Measurements from ENCODE around the gene PTCH1.

PTCH1 gene

DNA sequence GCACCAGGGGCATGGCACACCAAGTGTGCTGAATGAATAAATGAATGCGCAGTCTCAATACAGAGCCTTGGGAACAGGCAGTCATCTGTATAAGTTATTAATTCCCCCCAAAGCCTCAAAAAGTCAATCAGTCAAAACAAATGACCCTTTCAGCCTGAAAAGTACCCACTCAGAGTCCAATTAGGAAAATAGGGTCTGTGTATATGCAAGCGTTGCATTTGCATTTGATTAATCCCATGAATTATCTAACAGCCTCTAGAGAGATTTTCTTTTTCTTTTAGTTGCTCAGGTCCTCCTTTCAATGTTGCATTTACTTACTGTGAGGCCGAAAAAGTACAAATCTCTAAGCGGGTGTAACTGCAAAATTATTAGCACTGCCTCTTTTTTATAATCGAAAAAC, 23.4 kb downstream of the PTCH1 start:
- H3K27ac ChIP-seq = no peak overlapping the region
- no peak overlapping the region for H3K4me3 ChIP-seq

DNA sequence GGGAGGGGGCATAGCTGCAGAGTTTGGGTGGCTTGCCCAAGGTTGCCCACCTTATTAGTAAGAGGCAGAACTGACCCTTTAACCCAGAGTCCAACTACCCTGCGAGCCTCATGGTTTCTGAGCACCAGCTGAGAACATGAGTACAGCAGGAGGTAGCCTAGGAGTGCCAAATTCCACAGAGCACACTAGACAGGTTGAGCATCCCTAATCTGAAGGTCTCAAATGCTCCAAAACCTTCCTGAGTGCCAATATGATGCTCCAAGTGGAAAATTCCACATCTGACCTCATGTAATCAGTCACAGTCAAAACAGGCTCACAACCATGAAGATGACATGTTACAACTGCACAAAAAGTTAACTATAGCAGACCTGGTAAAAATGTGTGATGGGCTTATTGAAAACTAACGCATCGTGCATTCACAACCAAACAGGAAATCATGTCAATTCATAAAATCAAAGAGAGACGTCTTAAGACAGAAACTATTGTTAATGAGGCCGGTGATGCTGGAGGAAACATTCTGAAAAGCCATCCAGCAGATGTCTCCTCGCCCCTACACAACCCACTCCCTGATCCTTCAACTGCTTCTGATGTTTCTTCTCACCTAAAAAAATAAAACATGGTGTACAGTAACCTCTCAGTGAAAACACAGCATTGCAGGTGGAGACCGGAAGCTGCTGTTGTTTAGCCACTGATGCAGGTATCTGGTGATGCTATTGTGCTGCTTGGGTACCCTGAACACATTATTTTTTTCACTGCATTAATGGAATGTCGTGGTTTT, 25.0 kb downstream of the PTCH1 start:
- Histone ChIP-seq H3K27ac (no peak overlapping the region), H3K4me3 (no peak overlapping the region)
- no peak for TF ChIP-seq CTCF (IDR thresholded peaks at IDR 0.05)
- DNase-seq (ENCODE audit: low spot score) = no peak

More for the DNA sequence above, 23.4 kb downstream of the PTCH1 start:
- no peak for DNase-seq (ENCODE audit: low spot score)
- no peak for TF ChIP-seq CTCF (IDR thresholded peaks at IDR 0.05)

DNA sequence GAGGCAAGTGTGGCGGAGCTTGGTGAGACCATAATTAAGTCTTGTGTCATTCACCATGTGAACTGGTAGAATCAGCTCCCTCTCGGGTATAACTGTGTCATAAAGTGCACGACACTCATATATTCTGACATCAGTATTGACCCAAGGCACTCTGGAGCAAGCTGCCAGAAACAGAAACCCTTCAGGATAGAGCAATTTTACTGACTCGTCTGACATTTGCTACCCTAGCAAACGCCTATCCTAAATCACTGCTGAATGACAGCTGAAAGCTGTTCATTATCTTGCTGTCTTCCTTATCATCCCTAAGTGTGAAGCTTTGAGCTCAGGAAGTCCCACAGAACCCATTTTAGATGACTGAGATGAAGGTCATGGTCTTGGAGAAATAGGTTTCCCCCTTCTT, 27.8 kb downstream of the PTCH1 start:
- DNase-seq (ENCODE audit: low spot score) = no peak
- TF ChIP-seq CTCF (IDR thresholded peaks at IDR 0.05) = no peak
- Histone ChIP-seq H3K27ac (no peak overlapping the region), H3K4me3 (no peak overlapping the region)

DNA sequence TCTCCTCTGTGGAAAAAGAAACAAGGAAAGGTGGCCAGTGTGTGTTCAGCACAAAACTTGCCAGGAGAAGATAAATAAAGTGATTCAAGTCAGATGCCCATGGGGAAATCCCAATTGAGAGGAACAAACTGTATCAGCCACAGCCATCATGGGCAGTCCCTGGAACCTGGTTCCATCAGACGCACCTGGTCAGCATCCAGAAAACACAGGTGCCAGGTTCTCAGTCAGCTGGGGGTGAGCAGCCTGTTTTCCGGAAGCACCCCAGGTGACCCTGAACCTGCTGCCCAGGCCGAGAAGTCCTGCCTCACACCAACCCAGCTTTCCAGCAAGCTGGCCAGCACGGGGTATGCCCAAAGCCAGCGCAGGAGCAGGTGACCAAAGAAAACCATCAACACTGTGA, 30.5 kb downstream of the PTCH1 start:
- Histone ChIP-seq H3K4me3 (no peak overlapping the region), H3K27ac (no peak overlapping the region)
- no peak for TF ChIP-seq CTCF (IDR thresholded peaks at IDR 0.05)
- no peak for DNase-seq (ENCODE audit: low spot score)

- Histone ChIP-seq H3K27ac (no peak overlapping the region), H3K4me3 (no peak overlapping the region)
- no peak for DNase-seq (ENCODE audit: low spot score)
- no peak for TF ChIP-seq CTCF (IDR thresholded peaks at IDR 0.05)
These were observed 32.5 kb downstream of the PTCH1 start for GRCh38 chr9:95484225-95484624.

GRCh38 chr9:95483431-95483830, 33.3 kb downstream of the PTCH1 start:
- no peak for DNase-seq (ENCODE audit: low spot score)
- no peak overlapping the region for H3K27ac ChIP-seq
- TF ChIP-seq CTCF (IDR thresholded peaks at IDR 0.05) = no peak
- no peak overlapping the region for H3K4me3 ChIP-seq

GRCh38 chr9:95482621-95483020, 34.1 kb downstream of the PTCH1 start:
- no peak overlapping the region for H3K27ac ChIP-seq

More at GRCh38 chr9:95482621-95483020, 34.1 kb downstream of the PTCH1 start:
- no peak overlapping the region for H3K4me3 ChIP-seq
- no peak for TF ChIP-seq CTCF (IDR thresholded peaks at IDR 0.05)
- DNase-seq (ENCODE audit: low spot score) = no peak

All from coronary artery (tissue), 2 donors.